ENCODE data around the gene IFNLR1. TPM values are rescaled to one million over a fixed set of nuclear protein-coding genes. Genes with fewer than 3 reads are reported as not detected.
"Not testable (repeated sequence)": the region's sequence is repeated elsewhere in the genome, so short reads cannot be mapped to it uniquely, and the experiment has no call there.

Gene IFNLR1
- total RNA-seq (2014; rRNA removed; shearing (Covaris generic)) = 1.2 and 1.3 TPM in 2 replicates

DNA sequence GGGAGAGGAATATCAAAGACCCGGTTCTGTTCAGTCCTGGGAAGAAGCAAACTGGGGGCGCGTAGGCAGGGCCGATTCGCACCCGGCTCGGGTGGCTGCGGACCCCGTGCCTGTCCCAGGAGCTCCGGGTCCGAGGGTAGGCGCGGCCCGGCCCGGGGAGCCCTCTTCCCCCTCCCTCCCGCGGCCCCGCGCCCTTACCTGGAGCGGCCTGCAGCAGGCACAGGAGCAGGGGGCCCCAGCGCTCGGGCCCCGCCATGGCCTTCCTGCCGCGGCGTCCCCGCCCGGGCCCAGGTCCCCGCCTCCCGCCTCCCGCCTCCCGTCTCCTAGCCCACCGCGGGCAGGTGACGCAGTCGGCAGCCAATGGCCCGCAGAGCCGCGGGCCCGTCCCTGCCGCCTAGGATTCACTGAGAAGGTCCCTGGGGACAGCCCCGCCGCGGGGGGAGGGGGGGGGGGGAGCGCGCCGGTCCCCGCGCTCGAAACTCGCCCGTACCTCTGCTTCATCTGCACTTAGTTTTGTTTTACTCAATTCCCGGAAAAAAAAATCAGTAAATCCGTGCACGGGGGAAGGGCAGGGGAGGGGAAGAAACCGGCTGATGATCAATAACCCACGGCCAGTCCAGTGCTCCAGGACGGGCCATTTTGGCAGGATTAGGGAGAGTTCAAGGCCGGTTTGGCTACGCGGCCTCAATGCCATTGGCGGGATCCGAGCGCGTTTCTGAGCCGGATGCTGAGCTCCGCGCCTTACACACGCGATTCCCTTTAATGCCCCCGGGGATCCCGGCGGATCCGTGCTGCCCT is at the start of gene IFNLR1:
Gene IFNLR1, minus strand, starts transcription at position 297 of the 798 bp plus-strand sequence. Its CDS starts 41 bp downstream, at position 256.
- peak; percentile 63 for DNase-seq (ENCODE audit: low read depth)

DNA sequence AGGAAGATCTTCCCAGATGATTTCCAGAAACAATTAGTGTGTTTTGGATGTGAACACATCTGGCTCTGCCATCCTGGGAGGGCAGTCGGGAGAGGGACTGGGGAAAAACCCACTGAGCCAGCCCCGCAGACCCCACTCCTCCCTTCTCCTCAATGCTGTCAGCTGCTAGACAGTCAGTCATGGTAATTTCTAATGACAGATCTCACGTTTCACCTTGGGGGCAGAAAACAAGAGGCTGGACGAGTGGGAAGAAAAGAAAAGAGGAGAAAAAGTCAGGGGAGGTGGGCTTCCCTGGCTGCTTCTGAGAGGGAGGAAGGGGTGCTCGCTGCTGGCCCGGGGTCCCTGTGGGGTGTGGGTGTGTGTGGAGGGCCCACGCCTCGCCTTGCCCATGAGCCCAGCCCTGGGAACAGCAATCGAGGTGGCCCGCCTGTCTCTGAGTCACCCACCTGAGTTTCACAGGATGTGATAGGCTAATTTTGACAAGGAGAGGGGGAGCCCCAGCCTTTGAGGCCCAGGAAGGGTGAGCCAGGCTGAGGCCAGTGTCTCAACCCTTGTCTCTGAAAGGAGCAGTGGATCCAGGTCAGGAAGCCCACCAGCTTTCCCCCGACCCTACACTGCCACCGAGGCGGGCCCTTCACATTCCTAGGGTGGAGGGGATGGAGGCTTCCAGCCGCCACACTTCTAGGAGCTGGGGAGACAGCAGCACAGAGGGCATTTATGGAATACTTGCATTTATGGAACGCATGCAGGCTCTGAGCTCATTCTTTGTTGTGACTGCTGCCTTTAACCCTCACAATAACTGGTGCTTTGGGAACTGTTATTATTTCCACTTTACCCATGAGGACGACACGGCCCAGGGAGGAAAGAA is 49.1 kb upstream of the IFNLR1 start:
- DNase-seq (ENCODE audit: low read depth) = peak; percentile 90

DNA sequence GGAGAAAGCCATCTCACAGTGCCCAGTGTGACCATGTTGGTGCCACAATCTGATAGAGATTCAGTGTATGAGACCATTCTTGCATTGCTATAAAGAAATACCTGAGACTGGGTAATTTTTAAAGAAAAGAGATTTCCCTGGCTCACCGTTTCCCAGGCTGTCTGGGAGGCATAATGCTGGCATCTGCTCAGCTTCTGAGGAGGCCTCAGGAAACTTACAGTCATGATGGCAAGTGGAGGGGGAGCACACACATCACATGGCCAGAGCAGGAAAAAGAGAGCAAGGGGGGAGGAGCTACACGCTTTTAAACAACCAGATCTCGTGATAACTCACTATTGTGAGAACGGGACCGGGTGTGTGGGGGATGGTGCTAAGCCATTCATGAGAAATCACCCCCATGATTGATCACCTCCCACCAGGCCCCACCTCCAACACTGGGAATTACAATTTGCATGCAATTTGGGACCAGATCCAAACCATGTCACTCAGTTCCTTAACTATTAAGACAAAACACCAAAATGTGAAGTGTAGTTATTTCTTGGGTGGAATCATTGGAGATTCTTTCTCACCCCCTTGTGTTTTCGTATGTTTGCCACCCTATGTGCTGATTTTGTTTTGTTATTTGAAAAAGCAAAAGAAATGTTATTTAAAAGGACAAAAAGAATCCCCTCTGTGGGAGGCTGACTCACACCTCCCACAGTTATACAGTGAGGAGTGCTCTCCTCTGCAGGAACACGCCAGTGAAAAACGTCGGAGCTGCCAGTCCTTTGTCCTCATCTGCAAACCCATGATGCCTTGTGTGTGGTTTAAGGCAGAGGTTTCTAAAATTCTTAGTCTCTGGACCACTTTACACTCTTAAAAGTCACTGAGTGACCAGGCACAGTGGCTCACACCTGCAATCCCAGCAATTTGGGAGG is 46.9 kb upstream of the IFNLR1 start:
- no peak for DNase-seq (ENCODE audit: low read depth)

DNA sequence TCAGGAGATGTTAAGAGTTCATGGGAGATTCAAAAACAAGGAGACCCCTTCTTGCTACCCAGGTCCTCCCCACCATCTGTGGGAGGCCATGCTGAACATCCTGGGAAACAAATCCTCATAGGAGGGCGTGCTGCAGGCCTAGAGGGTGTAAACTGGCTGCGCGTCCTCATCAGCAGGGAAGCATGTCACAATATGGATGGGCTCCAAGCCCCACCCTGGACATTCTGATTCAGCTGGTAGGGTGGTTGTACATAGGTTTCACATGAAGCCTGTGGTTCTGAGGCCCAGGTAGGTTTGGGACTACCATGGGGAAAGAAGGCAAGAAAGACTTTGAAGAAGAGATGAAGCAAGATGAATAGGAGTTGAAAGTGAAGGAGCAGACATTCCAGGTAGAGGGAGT is 44.6 kb upstream of the IFNLR1 start:
- DNase-seq (ENCODE audit: low read depth) = no peak

DNA sequence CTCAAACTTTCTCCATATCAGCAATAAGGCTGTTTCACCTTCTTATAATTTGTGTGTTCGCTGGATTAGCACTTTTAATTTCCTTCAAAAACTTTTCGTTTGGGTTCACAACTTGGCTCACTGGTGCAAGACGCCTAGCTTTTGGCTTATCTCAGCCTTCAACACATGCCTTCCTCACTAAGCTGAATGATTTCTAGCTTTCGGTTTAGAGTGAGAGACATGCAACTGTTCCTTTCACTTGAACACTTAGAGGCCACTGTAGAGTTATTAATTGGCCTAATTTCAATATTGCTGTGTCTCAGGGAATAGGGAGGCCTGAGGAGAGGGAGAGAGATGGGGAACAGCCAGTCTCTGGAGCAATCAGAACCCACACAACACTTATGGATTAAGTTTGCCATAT is 41.2 kb upstream of the IFNLR1 start:
- no peak for DNase-seq (ENCODE audit: low read depth)

DNA sequence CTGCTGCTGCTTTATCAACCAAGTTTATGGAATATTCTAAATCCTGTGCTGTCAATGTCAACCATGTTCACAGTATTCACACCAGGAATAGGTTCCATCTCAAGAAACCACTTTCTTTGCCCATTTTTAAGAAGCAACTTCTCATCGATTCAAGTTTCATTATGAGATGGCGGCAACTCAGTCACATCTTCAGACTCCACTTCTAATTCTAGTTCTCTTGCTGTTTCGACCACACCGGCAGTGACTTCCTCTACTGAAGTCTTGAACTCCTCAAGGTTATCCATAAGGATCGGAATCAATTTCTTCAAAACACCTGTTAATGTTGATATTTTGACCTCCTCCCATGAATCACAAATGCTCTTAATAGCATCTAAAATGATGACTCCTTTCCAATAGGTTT is 39.7 kb upstream of the IFNLR1 start:
- no peak for DNase-seq (ENCODE audit: low read depth)

DNA sequence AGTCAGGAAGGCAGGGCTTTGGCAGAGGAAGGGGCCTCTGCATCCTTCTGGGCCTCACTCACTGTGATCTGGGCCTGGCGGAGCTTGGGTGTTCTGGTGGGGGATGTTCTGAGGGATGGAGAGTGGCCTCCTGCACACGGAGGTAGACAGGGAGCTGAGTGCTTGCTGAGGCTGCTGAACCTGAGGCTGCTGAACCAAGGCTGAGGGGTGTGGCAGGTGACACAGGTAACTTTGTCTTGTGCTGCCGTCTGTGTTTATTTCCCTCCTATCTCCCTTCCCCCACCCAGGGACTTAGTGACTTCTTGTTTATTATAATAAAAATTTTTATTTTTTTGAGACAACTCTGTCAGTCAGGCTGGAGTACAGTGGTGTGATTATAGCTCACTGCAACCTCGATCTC is 37.7 kb upstream of the IFNLR1 start:
- no peak for DNase-seq (ENCODE audit: low read depth)

DNA sequence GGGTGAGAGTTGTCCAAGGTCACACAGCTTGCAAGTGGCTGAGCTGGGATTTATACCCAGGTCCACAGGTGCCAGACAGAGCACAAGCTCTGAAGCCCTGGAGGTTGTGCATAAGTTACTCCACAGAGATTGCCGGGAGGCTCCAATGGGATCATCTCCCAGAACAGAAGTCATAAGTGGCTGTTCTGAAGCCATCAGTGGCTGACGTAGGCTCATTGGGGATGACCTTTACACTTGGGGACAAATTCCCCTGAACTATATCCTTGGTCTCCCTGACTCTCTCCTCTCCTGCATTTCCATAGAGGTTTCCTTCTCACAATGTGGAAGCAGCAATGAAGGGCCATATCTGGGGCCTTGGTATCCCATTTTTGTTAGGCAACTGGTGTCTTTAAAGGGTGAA is 37.0 kb upstream of the IFNLR1 start:
- no peak for DNase-seq (ENCODE audit: low read depth)

DNA sequence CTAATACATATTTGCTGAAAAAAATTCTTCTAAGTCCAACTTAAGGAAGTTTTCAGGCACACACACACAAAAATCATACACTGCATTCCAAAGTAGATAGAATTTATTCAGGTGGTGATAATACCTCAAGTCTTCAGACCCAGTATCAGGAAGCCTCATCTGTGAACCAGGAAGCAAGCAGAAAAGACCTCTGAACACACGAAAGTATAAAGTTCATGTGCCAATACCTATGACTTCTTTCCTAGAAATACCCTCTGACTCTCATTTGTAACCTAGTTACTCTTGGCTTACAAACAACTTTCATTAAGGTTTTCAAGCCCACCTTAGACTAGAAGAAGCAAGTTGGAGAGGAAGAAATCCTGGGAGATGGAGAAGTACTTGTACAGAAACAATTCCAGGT is 35.7 kb upstream of the IFNLR1 start:
- DNase-seq (ENCODE audit: low read depth) = no peak

DNA sequence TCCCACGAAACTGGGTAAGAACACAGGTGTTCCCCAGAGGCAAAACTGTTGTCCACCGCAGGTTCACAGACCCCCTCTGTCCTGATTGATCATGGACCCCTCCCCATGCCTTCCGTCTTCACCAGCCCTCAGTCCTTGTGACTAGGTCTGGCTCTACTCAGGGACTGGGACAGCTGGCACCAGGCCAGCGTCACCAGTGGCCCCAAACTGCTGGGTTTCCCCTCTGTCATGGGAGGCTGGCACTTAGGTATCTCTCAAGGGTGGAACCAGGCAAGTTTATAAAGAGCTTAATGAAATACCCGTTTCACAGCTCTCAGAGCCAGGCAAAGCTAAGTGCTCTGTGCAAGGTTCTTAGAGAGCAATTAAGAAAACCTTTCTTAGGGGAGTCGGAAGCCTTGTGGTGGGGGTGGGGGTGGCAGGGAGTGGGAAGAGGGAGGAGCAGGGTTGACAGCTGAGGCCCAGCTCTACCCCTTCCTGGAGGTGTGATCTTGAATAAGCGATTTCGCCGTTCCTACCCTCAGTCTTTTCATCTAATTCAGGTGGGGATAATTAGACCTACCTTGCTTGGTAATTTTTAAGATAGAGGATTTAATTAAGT is 35.0 kb upstream of the IFNLR1 start:
- DNase-seq (ENCODE audit: low read depth) = no peak

DNA sequence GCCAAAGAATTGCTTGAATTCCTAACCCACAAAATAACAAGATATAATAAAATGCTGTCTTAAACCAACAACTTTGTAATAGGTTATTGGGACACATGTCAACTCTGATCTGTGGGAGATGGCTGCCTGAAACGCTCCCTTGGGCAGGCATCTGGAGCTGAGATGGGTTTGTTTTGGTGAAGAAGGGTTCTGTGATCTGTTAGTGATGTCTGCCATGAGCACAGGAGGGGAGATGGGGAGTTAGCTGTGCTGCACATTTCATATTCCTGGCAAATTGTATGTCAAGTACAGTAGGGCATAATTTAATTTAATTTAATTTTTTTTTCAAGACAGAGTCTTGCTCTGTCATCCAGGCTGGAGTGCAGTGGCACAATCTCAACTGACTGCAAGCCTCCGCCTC is 34.2 kb upstream of the IFNLR1 start:
- no peak for DNase-seq (ENCODE audit: low read depth)

DNA sequence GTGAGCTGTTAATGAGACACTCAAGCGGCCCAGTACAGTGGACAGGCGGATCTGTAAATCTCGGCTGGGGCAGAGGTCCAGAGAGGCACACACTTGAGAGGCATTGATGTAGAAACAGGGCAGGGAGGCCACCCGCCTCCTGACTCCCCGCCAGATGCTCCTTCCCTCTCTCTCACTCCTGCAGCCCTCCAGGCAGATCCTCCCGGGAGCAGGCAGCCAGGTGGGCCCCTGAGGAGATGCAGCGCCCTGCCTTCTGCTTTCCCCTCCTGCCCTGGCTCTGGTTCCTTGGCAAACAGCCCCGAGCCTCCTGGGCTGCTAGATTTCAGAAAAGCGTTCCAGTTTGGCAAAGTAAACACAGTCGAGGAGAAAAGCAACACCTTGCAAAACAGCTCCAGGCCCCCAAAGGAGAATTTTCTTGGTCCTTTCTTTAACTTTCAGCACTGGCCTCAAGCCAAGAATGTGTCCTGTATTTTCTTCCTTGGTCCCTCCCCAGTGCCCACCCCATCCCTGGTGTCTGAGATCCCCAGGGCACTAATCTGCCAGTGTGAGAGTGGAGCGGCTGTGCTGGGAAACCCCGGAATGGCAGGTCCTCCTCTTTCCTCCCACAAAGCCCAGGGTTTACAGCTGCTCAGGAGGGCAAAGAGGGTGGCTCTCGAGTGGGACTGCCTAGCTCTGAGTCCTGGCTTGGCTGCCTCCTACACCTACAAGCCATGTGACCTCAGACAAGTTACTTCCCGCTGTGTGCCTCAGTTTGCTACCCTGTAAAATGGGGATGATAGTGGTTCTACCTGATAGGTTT is 29.4 kb upstream of the IFNLR1 start:
- DNase-seq (ENCODE audit: low read depth) = no peak

DNA sequence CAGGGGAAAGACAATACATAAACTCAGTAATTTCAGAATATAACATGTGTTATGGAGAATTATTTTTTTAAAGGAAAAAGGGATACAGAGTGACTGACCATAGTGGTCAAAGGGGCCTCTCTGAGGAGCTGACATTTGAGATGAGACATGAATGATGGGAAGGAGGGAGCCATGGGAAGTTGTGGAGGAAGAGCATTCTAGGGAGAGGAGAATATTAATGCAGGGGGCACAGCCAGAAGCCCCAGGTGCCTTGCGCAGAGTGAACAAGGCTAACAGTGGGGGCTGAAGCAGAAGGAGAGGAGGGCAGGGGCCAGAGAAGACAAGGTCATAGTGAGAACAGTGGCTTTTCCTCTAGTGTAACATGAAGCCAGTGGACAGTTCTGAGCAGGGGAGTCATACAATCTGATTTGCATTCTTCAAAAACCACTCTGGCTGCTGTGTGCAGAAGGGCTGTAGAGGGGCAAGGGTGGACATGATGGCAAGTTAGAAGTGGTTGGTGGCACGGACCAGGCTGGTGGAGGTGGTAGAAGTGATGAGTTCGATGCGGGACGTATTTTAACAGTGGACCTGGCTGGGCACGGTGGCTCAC is 28.2 kb upstream of the IFNLR1 start:
- DNase-seq (ENCODE audit: low read depth) = no peak

DNA sequence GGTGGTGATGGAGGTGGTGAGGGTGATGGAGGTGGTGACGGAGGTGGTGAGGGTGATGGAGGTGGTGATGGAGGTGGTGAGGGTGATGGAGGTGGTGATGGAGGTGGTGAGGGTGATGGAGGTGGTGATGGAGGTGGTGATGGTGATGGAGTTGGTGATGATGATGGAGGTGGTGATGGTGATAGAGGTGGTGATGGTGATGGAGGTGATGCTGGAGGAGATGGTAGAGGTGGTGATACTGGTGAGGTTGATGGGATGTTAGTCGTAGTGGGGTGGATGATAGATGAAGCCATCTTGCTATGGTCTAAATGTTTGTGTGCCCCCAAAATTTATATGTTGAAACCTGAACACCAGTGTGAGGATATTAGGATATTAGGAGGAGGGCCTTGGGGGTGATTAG is 25.3 kb upstream of the IFNLR1 start:
- DNase-seq (ENCODE audit: low read depth) = no peak

DNA sequence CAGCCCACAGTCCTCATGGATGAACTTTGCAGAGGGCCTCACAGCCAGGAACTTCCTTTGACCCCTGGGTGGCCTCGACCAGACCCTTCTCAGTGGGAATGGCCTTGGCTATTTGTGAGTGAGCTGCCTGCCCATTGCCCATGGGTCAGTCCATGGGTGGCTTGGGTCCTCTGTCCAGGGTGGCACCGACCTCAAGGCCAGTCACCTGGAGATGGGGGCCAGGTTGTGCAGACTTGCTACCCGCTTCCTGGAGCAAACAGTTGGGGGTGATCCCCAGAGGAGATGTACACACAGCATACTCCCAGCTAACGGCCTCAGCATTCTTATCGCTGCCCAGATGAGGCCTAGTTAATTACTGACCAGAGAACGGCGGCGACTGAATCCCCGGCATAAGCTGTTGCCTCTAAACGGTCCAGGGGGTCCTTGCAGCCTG is 23.1 kb upstream of the IFNLR1 start:
- DNase-seq (ENCODE audit: low read depth) = no peak

DNA sequence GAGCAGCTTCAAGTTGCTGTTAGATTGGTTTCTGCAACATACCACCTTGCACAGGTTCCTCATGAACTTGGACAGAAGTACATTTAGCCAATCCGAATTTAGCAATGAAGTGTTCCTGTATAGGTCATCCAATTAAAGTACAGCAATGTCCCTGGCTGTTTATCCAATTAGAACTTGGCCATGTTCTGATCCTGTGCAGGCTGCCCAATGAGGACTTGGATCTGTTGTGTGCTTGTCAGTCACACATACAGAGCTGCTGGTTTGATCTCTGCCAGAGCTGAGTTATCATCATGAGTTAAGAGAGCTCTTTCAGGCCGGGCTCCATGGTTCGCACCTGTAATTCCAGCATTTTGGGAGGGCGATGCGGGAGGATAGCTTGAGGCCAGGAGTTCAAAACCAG is 22.0 kb upstream of the IFNLR1 start:
- DNase-seq (ENCODE audit: low read depth) = no peak

DNA sequence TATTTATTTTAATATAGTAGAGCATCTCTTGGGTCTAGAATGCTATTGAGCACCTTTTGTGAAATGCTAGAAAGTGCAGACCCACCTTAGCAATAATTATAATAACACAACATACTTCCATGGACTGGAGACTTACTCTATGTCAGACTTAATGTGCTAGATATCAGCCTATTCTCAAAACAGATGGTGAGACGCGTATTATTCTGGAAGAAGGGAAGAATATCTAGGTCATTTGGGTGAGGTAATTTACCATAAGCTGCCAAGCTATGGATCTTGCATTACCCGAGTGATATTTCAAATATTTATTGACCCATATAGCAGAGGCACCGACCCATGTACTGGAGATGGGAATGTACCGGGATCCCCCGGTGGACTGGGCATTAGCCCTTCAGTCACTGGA is 20.6 kb upstream of the IFNLR1 start:
- DNase-seq (ENCODE audit: low read depth) = no peak

DNA sequence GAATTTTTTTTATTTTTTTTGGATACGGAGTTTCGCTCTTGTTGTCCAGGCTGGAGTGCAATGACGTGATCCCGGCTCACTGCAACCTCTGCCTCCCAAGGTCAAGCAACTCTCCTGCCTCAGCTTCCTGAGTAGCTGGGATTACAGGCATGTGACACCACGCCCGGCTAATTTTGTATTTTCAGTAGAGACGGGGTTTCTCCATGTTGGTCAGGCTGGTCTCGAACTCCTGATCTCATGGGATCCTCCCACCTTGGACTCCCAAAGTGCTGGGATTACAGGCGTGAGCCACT is 20.3 kb upstream of the IFNLR1 start:
- DNase-seq (ENCODE audit: low read depth) = not testable (repeated sequence)

DNA sequence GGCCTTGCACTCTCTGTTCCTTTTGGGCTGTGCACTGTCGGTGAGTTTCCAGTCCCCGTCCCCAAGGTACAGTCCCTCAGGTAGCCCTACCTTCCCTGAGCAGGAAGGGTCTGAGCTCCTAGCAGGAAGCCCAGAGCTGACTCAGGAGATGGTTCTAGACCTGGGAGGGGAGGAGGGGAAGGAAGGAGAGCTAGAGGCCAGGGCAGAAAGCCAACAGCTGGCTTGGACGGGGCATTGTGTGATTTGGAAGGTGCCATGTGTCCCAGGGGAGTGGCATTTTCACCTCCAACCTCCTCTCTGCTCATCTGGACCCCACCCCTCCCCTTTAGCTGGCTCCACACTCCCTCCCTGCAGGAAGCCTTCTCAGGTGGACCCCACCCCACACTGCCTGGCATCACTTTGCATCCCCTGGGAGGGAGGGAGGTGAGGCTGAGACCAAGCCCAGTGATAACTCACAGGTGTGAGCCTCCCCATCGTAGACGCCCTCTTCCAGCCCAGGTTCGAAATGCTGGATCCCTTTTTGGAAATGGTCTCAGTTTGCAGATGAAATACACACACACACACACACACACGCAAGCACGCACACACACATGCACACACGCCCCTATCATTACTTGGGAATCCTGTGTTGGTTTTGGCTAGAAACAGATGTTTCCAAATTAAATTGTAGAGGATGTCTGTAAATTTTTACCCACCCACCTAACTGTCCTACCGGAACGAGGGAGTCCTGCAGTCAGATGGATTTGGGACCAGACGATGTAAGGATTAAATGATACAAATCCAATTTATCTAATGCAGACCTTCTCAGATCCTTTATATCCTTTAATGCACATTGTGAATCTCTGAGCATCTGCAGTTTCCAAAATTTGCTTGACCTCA is 19.7 kb upstream of the IFNLR1 start:
- no peak for DNase-seq (ENCODE audit: low read depth)
